ENCODE data around the gene POU6F2.

The POU6F2 gene

GRCh38 chr7:39158367-39158766 is 180.7 kb downstream of the POU6F2 start:
- Histone ChIP-seq H3K4ac (ENCODE audit: low read length) (no peak overlapping the region), H4K91ac (ENCODE audit: low read depth, low read length, poor library complexity) (no peak overlapping the region), H3K9ac (ENCODE audit: low read depth, low read length, poor library complexity) (no peak overlapping the region), H3K4me2 (ENCODE audit: insufficient read depth, low read length, poor library complexity, severe bottlenecking) (no peak overlapping the region), H3K23ac (ENCODE audit: low read depth, low read length, poor library complexity) (no peak overlapping the region), H3K18ac (ENCODE audit: low read length) (no peak overlapping the region), H2BK15ac (ENCODE audit: low read length) (no peak overlapping the region), H3K36me3 (replicated peaks in 1 of 2; ENCODE audit: control insufficient read depth in 2 of 2, insufficient read depth in 2 of 2, low read length in 2 of 2) (no peaks in the 10 kb centered on the region), H2BK5ac (ENCODE audit: low read length) (no peak overlapping the region), H3K79me1 (ENCODE audit: low read depth, low read length) (no peaks in the 10 kb centered on the region), H3K27me3 (ENCODE audit: control insufficient read depth in 3 of 3, insufficient read depth in 3 of 3, low read depth in 1 of 3, low read length in 3 of 3) (no peaks in the 10 kb centered on the region), H2AK5ac (ENCODE audit: low read depth, low read length) (no peak overlapping the region), H3K14ac (ENCODE audit: low read length) (no peak overlapping the region), H4K8ac (ENCODE audit: low read depth, low read length) (no peak overlapping the region), H3K4me1 (ENCODE audit: control insufficient read depth in 2 of 2, insufficient read depth in 1 of 2, low read depth in 1 of 2, low read length in 2 of 2) (peaks cover 0 to 4% of the 10 kb centered on the region in 2 donors), H3K4me3 (ENCODE audit: low read length in 2 of 2) (no peak overlapping the region), H2BK120ac (ENCODE audit: low read depth, low read length) (no peak overlapping the region), H2AFZ (ENCODE audit: low read length) (no peak overlapping the region), H3K27ac (replicated peaks; ENCODE audit: low read length) (no peak overlapping the region), H3K9me3 (replicated peaks in 1 of 2; ENCODE audit: control insufficient read depth in 2 of 2, insufficient read depth in 1 of 2, low read depth in 1 of 2, low read length in 2 of 2) (no peaks in the 10 kb centered on the region), H2BK12ac (ENCODE audit: low read length) (no peak overlapping the region)
- DNase-seq (ENCODE audit: low spot score), result no peak
- no CpG with 5 or more reads among the region's 3 CpGs for WGBS, 2 donors (ENCODE audit: extremely low coverage in 2 of 2, insufficient read length in 2 of 2, insufficient replicate concordance in 1 of 2)

- WGBS, 2 donors (ENCODE audit: extremely low coverage in 2 of 2, insufficient read length in 2 of 2, insufficient replicate concordance in 1 of 2), result no CpG with 5 or more reads among the region's 2 CpGs
- no peak overlapping the region for H3K14ac ChIP-seq (ENCODE audit: low read length)
- H2AFZ ChIP-seq (ENCODE audit: low read length), result no peak overlapping the region
- no peak overlapping the region for H3K4ac ChIP-seq (ENCODE audit: low read length)
- no peak overlapping the region for H2BK5ac ChIP-seq (ENCODE audit: low read length)
- no peak overlapping the region for H3K9ac ChIP-seq (ENCODE audit: low read depth, low read length, poor library complexity)
- H2BK120ac ChIP-seq (ENCODE audit: low read depth, low read length), result no peak overlapping the region
- H3K23ac ChIP-seq (ENCODE audit: low read depth, low read length, poor library complexity), result no peak overlapping the region
- no peaks in the 10 kb centered on the region for H3K79me1 ChIP-seq (ENCODE audit: low read depth, low read length)
- H3K4me1 ChIP-seq (ENCODE audit: control insufficient read depth in 2 of 2, insufficient read depth in 1 of 2, low read depth in 1 of 2, low read length in 2 of 2), result peaks cover 2 to 4% of the 10 kb centered on the region in 2 donors
- no peak overlapping the region for H2BK12ac ChIP-seq (ENCODE audit: low read length)
- no peak overlapping the region for H3K27ac ChIP-seq (replicated peaks; ENCODE audit: low read length)
- H2BK15ac ChIP-seq (ENCODE audit: low read length), result no peak overlapping the region
- H3K18ac ChIP-seq (ENCODE audit: low read length), result no peak overlapping the region
- no peak overlapping the region for H2AK5ac ChIP-seq (ENCODE audit: low read depth, low read length)
- H3K36me3 ChIP-seq (replicated peaks in 1 of 2; ENCODE audit: control insufficient read depth in 2 of 2, insufficient read depth in 2 of 2, low read length in 2 of 2), result no peaks in the 10 kb centered on the region
- H3K27me3 ChIP-seq (ENCODE audit: control insufficient read depth in 3 of 3, insufficient read depth in 3 of 3, low read depth in 1 of 3, low read length in 3 of 3), result no peaks in the 10 kb centered on the region
- H3K9me3 ChIP-seq (replicated peaks in 1 of 2; ENCODE audit: control insufficient read depth in 2 of 2, insufficient read depth in 1 of 2, low read depth in 1 of 2, low read length in 2 of 2), result no peaks in the 10 kb centered on the region
- no peak overlapping the region for H3K4me3 ChIP-seq (ENCODE audit: low read length in 2 of 2)
- no peak overlapping the region for H4K91ac ChIP-seq (ENCODE audit: low read depth, low read length, poor library complexity)
- no peak for DNase-seq (ENCODE audit: low spot score)
- no peak overlapping the region for H3K4me2 ChIP-seq (ENCODE audit: insufficient read depth, low read length, poor library complexity, severe bottlenecking)
- no peak overlapping the region for H4K8ac ChIP-seq (ENCODE audit: low read depth, low read length)
Measured at GRCh38 chr7:39161903-39162302, 184.2 kb downstream of the POU6F2 start.

DNA sequence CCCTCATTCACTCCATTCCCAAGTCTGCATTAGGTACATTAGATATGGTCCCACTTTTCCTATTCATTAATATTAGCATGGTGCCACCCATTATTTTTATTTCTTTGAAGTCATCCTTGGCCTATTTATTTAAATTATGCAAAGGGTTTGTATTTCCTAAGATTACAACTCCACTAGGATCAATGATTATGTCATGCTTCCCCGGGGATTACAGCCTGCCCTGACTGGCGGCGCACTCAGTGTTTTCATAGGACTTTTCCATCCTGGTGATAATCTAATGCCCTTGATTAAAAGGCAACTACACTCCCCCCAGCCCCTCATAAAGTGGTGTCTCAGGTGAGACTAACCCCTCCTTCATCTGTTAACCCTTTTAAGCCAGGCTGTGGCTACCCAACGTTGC is 187.2 kb downstream of the POU6F2 start:
- no peak overlapping the region for H3K4ac ChIP-seq (ENCODE audit: low read length)
- DNase-seq (ENCODE audit: low spot score), result no peak
- H3K14ac ChIP-seq (ENCODE audit: low read length), result no peak overlapping the region
- no peak overlapping the region for H4K91ac ChIP-seq (ENCODE audit: low read depth, low read length, poor library complexity)
- H3K36me3 ChIP-seq (replicated peaks in 1 of 2; ENCODE audit: control insufficient read depth in 2 of 2, insufficient read depth in 2 of 2, low read length in 2 of 2), result no peaks in the 10 kb centered on the region
- no peak overlapping the region for H2AFZ ChIP-seq (ENCODE audit: low read length)
- no peak overlapping the region for H3K23ac ChIP-seq (ENCODE audit: low read depth, low read length, poor library complexity)
- H3K18ac ChIP-seq (ENCODE audit: low read length), result no peak overlapping the region
- peaks cover 2 to 4% of the 10 kb centered on the region in 2 donors for H3K4me1 ChIP-seq (ENCODE audit: control insufficient read depth in 2 of 2, insufficient read depth in 1 of 2, low read depth in 1 of 2, low read length in 2 of 2)
- H3K27ac ChIP-seq (replicated peaks; ENCODE audit: low read length), result no peak overlapping the region
- no peak overlapping the region for H4K8ac ChIP-seq (ENCODE audit: low read depth, low read length)
- H2BK12ac ChIP-seq (ENCODE audit: low read length), result no peak overlapping the region
- no peak overlapping the region for H2BK5ac ChIP-seq (ENCODE audit: low read length)
- H3K79me1 ChIP-seq (ENCODE audit: low read depth, low read length), result no peaks in the 10 kb centered on the region
- H2AK5ac ChIP-seq (ENCODE audit: low read depth, low read length), result no peak overlapping the region
- WGBS, 2 donors (ENCODE audit: extremely low coverage in 2 of 2, insufficient read length in 2 of 2, insufficient replicate concordance in 1 of 2), result no CpG with 5 or more reads among the region's 4 CpGs
- no peak overlapping the region for H2BK120ac ChIP-seq (ENCODE audit: low read depth, low read length)
- no peaks in the 10 kb centered on the region for H3K9me3 ChIP-seq (replicated peaks in 1 of 2; ENCODE audit: control insufficient read depth in 2 of 2, insufficient read depth in 1 of 2, low read depth in 1 of 2, low read length in 2 of 2)
- no peak overlapping the region for H3K4me3 ChIP-seq (ENCODE audit: low read length in 2 of 2)
- no peak overlapping the region for H2BK15ac ChIP-seq (ENCODE audit: low read length)
- H3K4me2 ChIP-seq (ENCODE audit: insufficient read depth, low read length, poor library complexity, severe bottlenecking), result no peak overlapping the region
- H3K27me3 ChIP-seq (ENCODE audit: control insufficient read depth in 3 of 3, insufficient read depth in 3 of 3, low read depth in 1 of 3, low read length in 3 of 3), result no peaks in the 10 kb centered on the region
- H3K9ac ChIP-seq (ENCODE audit: low read depth, low read length, poor library complexity), result no peak overlapping the region

DNA sequence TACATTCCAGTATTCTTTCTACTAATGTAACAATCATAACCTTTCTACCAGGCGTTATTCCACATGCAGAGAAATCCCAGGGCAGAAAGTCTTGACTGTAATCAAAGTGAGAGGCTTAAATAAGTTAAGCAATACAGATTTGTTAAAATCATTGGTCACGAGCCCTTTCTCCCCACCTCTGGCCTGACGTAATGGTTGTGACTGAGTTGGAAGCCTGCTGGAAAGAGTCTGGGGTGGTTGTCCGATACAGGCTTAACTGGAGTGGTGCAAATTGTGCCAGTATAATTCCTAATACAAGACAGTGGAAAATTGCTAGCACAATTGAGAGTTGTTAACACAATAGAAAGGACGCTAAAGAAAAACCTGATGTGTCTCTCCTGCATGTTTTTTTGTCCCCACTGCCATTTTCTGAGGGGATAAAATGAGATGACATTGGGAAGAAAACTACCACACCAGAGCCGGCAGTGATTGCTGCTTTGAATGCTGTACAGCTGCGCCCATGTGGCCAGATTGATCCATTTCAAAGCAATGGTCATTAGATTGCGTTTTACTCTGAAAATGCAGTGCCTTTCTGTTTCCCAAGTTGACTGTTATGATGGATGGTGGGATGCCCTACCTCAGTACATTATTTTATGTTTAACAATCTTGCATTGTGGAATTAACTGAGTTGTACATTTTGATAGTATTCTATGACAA is 190.8 kb downstream of the POU6F2 start:
- Histone ChIP-seq H3K27me3 (ENCODE audit: control insufficient read depth in 3 of 3, insufficient read depth in 3 of 3, low read depth in 1 of 3, low read length in 3 of 3) (no peaks in the 10 kb centered on the region), H2AK5ac (ENCODE audit: low read depth, low read length) (no peak overlapping the region), H2BK5ac (ENCODE audit: low read length) (no peak overlapping the region), H3K14ac (ENCODE audit: low read length) (no peak overlapping the region), H3K4me1 (ENCODE audit: control insufficient read depth in 2 of 2, insufficient read depth in 1 of 2, low read depth in 1 of 2, low read length in 2 of 2) (peaks cover 0 to 2% of the 10 kb centered on the region in 2 donors), H2BK12ac (ENCODE audit: low read length) (no peak overlapping the region), H3K27ac (replicated peaks; ENCODE audit: low read length) (no peak overlapping the region), H2BK15ac (ENCODE audit: low read length) (no peak overlapping the region), H3K18ac (ENCODE audit: low read length) (no peak overlapping the region), H3K9me3 (replicated peaks in 1 of 2; ENCODE audit: control insufficient read depth in 2 of 2, insufficient read depth in 1 of 2, low read depth in 1 of 2, low read length in 2 of 2) (no peaks in the 10 kb centered on the region), H3K36me3 (replicated peaks in 1 of 2; ENCODE audit: control insufficient read depth in 2 of 2, insufficient read depth in 2 of 2, low read length in 2 of 2) (no peaks in the 10 kb centered on the region), H3K9ac (ENCODE audit: low read depth, low read length, poor library complexity) (no peak overlapping the region), H3K4me3 (ENCODE audit: low read length in 2 of 2) (no peak overlapping the region), H3K4ac (ENCODE audit: low read length) (no peak overlapping the region), H3K23ac (ENCODE audit: low read depth, low read length, poor library complexity) (no peak overlapping the region), H3K79me1 (ENCODE audit: low read depth, low read length) (no peaks in the 10 kb centered on the region), H2BK120ac (ENCODE audit: low read depth, low read length) (no peak overlapping the region), H2AFZ (ENCODE audit: low read length) (no peak overlapping the region), H4K8ac (ENCODE audit: low read depth, low read length) (no peak overlapping the region), H3K4me2 (ENCODE audit: insufficient read depth, low read length, poor library complexity, severe bottlenecking) (no peak overlapping the region), H4K91ac (ENCODE audit: low read depth, low read length, poor library complexity) (no peak overlapping the region)
- WGBS, 2 donors (ENCODE audit: extremely low coverage in 2 of 2, insufficient read length in 2 of 2, insufficient replicate concordance in 1 of 2), result no CpG with 5 or more reads among the region's 8 CpGs
- DNase-seq (ENCODE audit: low spot score), result no peak

All from neuronal stem cell (in vitro differentiated cells).